Prostate gland (tissue), 2 donors: ENCODE measurements around the gene MTFMT.

Experiments
- CTCF ChIP-seq, 4 experiments: fragments of 200-600 bp in 2 of 4; fragments of 450-650 bp in 2 of 4; sonication (generic) in 2 of 4; IDR thresholded peaks; 1 replicate in 3 of 4; 2 replicates in 1 of 4; pipeline ENCODE4 v1.5.1; 2016 to 2019; ENCODE audit warnings: antibody characterized with exemption in 4 of 4, mild to moderate bottlenecking in 2 of 4, moderate library complexity in 2 of 4
- POLR2A ChIP-seq: fragments of 450-650 bp; IDR thresholded peaks from one replicate; pipeline ENCODE4 v1.6.1; 2016; ENCODE audit warnings: antibody characterized with exemption, mild to moderate bottlenecking
- POLR2AphosphoS5 ChIP-seq: sonication (generic); formaldehyde crosslinking; IDR thresholded peaks from one replicate; pipeline ENCODE4 v1.6.1; 2017; ENCODE audit warnings: antibody characterized with exemption

DNA sequence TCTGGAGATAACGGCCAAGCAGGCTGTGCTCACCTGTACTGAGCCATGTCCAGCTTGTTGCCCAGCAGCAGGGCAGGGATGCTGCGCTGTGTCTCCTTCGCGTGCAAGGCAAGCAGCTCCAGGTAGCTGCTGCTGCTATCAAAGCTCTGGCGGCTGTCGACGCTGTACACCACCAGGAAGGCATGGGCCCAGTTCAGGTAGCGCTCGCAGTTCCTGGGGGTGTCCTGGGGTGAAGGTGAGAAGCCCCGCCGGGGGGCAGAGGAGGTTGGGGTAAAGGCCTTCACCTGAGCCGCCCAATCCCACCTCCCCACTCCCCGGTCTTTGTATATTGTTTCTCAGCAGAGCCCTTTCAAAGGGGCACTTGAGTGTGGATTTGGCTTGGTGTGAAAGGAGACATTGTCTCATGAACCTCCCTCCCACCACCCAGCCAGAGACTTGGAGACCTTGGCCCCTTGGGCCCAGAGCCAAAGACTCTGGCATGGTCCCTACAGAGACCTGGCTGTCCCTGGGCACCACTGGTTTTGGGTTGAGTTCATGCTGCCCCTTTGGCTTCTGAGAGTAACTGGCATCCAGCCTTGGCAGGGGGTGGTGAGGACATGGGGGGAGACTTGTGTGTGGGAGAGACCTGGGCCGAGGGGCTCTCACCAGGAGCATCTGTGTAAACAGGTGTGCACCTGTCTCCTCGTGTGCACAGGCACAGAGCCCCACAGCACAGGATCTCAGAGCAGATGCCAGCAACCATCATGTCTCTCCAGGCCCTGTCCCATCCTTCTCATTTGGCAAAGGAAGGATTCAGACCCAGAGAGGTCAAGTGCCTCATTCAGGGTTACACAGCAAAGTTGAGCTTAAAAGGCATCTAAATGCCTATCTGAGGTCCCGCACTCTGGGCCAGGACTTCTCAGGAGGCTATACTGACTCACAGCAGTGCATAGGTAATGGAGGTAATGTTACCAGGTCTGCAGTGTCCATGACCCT is 29.2 kb upstream of the MTFMT start:
- no peak for TF ChIP-seq CTCF (IDR thresholded peaks at IDR 0.05)
- TF ChIP-seq POLR2AphosphoS5: no peak
- TF ChIP-seq POLR2A: no peak
